ENCODE measurements around the gene COMMD1.
"Not testable (repeated sequence)": the region's sequence is repeated elsewhere in the genome, so short reads cannot be mapped to it uniquely, and the experiment has no call there.

COMMD1 gene

DNA sequence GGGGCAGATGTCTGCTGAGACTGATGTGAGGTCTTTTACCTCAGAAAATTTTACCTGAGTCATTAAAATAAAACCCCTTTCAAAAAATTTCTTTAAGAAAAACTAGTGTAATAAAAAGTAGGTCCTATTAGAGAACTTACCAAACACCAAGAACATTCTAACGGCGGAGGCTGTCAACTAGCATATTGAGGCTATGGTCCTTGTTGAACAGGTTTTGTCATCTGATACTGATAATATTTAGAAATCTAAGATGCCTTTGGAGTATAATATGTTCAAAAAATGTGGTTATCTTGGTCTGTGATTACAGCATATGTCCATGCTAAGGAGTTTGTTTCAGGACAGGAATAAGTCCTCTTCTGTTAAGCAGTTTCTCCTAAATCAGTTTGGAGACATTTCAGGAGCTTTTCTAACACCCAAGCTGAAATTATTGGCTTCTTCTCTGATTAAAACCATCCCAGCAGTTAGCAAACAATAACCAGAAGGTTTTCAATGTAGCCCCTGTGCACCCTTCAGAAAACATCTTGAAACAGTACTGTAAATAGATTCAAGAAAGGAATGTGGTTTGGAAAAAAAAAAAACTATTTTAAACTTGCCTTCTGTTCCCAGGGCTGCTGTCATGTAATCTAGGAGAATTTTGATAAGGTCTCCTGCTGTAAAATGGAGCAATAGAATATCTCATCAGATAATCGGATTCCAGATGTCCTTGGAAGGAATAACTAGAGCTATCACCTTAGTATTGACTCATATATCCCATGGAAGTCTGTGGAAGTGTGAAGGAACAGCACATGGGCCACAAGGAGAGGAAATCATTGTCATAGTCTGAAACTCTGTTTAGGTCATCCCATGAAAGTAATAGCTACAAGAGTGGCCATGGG lies 231.7 kb downstream of the COMMD1 start:
- Histone ChIP-seq H3K4me3 (ENCODE audit: low read length) (no peak overlapping the region), H2AFZ (ENCODE audit: low read depth, low read length) (no peak overlapping the region), H3K4me1 (ENCODE audit: insufficient read depth, low read length) (no peaks in the 10 kb centered on the region), H3K27me3 (ENCODE audit: insufficient read depth, low read length) (no peaks in the 10 kb centered on the region), H3K9me3 (ENCODE audit: low read length) (peaks cover 2% of the 10 kb centered on the region), H3K36me3 (ENCODE audit: insufficient read depth, low read length) (no peaks in the 10 kb centered on the region)

DNA sequence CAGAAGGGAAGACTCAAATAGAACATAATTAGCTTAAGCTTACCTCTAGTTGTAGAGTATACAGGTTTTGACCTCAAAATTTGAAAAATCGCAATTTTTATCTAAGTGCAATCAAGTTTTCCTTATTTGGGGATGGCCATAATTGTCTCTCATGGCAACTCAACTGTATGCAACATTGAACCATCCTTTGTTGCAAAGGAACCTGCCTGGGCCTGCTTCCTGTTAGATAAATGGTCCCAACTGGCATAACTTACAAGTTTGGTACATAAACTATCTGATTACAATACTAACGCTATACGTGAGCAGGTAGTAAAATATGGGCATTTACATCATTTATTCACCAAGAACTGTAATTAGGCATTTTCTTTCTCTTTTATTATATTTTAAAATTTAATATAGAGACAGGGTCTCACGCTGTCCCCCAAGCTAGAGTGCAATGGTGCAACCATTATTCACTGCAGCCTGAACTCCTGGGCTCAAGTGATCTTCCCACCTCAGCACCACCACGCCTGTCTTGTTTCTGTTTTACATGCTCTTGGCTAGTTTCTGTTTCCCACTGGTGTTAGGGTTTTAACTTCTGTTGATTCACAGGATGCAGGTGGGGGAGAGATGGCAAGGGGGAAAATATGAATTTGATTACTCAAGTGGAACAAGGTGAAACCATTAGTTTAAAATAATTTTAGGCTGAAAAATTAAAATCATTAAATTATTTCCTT lies 235.1 kb downstream of the COMMD1 start:
- H3K4me1 ChIP-seq (ENCODE audit: insufficient read depth, low read length), result no peaks in the 10 kb centered on the region
- no peaks in the 10 kb centered on the region for H3K36me3 ChIP-seq (ENCODE audit: insufficient read depth, low read length)
- H3K9me3 ChIP-seq (ENCODE audit: low read length), result peaks cover 2% of the 10 kb centered on the region
- H3K4me3 ChIP-seq (ENCODE audit: low read length), result no peak overlapping the region
- H2AFZ ChIP-seq (ENCODE audit: low read depth, low read length), result no peak overlapping the region
- H3K27me3 ChIP-seq (ENCODE audit: insufficient read depth, low read length), result no peaks in the 10 kb centered on the region

DNA sequence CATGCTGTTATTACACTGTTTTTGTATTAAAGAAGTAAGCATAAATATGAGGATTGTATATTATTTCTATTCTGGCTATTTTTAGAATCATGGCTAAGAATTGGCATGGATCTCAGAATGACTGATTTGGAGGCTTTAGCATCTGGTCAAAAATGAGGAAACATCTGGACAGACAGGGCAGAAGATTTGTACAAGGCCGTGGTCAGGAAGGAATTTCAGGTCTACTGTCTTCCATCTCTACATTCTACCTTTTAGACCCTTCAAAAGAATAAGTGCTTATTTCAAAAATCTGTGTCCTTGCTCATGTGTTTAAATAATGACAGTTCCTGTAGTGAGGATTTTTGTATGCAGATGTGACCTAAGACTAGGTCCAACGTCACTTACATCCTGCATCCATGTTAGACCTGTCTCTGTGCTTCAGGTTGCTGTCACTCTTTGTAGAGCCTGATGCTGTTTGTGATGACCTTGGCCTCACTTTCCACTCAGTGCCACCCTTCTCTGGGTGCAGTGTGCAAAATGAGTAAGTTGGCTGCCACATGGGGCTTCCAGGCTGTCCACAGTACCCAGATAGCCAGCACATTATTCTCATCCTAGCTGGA lies 235.8 kb downstream of the COMMD1 start:
- Histone ChIP-seq H3K4me1 (ENCODE audit: insufficient read depth, low read length) (no peaks in the 10 kb centered on the region), H3K27me3 (ENCODE audit: insufficient read depth, low read length) (no peaks in the 10 kb centered on the region), H3K9me3 (ENCODE audit: low read length) (no peaks in the 10 kb centered on the region), H3K36me3 (ENCODE audit: insufficient read depth, low read length) (no peaks in the 10 kb centered on the region), H2AFZ (ENCODE audit: low read depth, low read length) (no peak overlapping the region), H3K4me3 (ENCODE audit: low read length) (no peak overlapping the region)

DNA sequence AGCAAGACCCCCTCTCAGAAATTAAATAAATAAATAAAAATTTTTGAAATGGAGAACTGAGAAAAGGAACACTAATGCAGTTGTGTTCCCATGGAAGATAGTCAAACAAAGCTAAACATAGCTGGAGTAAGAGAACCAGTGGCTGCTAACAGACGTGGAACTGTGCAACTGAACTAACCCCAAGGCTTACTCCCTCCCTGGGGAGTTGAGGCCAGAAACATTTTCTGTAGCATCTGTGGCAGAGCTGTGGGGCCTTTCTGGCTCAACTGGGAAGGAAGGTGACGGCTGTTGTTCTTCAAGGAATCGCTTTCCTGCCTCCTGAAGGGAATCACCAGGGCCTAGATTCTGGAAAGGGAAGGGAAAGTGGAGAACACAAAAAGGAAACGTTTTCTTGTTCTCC lies 236.6 kb downstream of the COMMD1 start:
- Histone ChIP-seq H2AFZ (ENCODE audit: low read depth, low read length) (no peak overlapping the region), H3K4me3 (ENCODE audit: low read length) (no peak overlapping the region), H3K36me3 (ENCODE audit: insufficient read depth, low read length) (no peaks in the 10 kb centered on the region), H3K4me1 (ENCODE audit: insufficient read depth, low read length) (no peaks in the 10 kb centered on the region), H3K9me3 (ENCODE audit: low read length) (no peaks in the 10 kb centered on the region), H3K27me3 (ENCODE audit: insufficient read depth, low read length) (no peaks in the 10 kb centered on the region)

DNA sequence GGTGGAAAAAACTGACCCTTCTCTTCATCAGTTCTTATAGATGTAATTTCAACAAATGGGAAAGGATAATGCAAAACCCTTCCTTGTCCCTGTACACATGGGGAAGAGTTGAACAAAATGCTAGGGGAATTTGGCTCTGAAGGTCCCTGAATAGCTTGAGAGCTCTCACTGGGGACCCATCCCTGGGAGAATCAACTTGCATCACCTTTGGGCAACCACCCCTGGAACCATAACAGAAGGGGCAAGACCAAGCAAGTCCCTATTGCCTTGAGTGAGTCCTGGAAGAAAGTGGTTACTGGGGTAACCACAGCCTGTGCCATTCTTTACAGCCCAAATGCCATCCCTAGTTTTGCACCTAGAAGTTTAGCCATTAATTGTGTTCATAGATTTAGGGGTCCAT lies 238.2 kb downstream of the COMMD1 start:
- Histone ChIP-seq H3K36me3 (ENCODE audit: insufficient read depth, low read length) (no peaks in the 10 kb centered on the region), H3K4me1 (ENCODE audit: insufficient read depth, low read length) (no peaks in the 10 kb centered on the region), H3K27me3 (ENCODE audit: insufficient read depth, low read length) (no peaks in the 10 kb centered on the region), H2AFZ (ENCODE audit: low read depth, low read length) (no peak overlapping the region), H3K9me3 (ENCODE audit: low read length) (no peaks in the 10 kb centered on the region), H3K4me3 (ENCODE audit: low read length) (no peak overlapping the region)

DNA sequence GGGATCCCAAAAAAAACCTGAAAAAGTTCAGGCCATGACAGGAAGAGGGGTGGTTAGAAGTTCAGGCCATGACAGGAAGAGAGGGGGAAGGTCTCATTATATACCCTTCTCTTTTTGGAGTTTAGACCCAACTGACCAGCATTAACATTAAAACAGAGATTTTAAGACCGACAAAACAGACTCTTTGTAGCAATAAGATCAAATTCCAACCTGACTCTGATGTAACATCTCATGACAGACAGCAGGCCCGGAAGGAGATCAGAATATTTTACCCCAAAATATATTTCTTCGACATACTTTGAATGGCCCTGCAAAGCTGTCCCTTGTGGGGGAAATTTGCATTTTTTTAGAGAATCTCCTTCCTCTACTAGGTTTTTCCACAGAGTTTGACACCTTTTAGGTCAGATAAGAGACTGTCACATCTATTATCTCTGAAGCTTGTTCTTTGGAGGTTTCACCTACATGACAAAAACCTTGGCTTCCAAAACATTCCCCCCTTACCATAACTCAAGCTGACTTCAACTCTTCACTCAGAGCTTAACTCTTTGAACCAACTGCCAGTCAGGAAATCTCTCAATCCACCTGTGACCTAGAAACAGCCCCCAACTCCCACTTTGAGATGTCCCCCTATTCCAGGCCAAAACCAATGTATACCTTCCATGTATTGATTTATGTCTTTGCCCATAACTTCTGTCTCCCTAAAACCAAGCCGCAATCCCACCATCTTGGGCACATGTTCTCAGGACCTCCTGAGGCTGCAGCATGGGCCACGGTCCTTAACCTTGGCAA lies 239.4 kb downstream of the COMMD1 start:
- H3K4me3 ChIP-seq (ENCODE audit: low read length), result no peak overlapping the region
- H3K9me3 ChIP-seq (ENCODE audit: low read length), result no peaks in the 10 kb centered on the region
- H3K27me3 ChIP-seq (ENCODE audit: insufficient read depth, low read length), result no peaks in the 10 kb centered on the region

DNA sequence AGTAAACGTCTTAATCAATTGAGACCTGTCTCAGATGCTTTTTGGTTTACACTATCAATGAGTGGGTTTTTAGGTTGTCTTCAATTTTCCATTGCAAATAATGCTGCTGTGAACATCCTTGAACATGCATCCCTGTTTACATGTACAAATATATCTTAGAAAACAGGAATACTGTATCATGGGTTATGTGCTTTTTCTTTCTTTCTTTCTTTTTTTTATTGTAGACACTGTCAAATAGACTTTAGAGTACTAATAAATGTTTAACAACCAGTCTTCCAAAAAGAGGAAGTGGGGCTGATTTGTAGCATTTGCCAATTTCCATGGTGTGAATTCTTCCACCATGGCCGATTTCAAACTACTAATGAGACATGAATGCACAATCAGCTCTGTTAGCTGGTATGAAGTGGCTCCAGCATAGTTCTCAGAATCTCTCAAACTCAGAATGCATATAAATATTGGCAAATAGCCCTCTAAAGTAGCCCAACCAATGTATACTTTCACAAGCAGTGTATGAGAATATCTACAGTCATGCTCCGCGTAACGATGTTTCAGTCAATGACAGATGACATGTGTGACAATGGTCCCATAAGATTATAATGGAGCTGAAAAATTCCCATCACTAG lies 240.1 kb downstream of the COMMD1 start:
- no peaks in the 10 kb centered on the region for H3K9me3 ChIP-seq (ENCODE audit: low read length)
- H3K4me3 ChIP-seq (ENCODE audit: low read length), result no peak overlapping the region
- no peaks in the 10 kb centered on the region for H3K4me1 ChIP-seq (ENCODE audit: insufficient read depth, low read length)
- H2AFZ ChIP-seq (ENCODE audit: low read depth, low read length), result no peak overlapping the region
- H3K36me3 ChIP-seq (ENCODE audit: insufficient read depth, low read length), result no peaks in the 10 kb centered on the region
- no peaks in the 10 kb centered on the region for H3K27me3 ChIP-seq (ENCODE audit: insufficient read depth, low read length)

More for the DNA sequence above, 239.4 kb downstream of the COMMD1 start:
- Histone ChIP-seq H3K4me1 (ENCODE audit: insufficient read depth, low read length) (no peaks in the 10 kb centered on the region), H3K36me3 (ENCODE audit: insufficient read depth, low read length) (no peaks in the 10 kb centered on the region), H2AFZ (ENCODE audit: low read depth, low read length) (no peak overlapping the region)

DNA sequence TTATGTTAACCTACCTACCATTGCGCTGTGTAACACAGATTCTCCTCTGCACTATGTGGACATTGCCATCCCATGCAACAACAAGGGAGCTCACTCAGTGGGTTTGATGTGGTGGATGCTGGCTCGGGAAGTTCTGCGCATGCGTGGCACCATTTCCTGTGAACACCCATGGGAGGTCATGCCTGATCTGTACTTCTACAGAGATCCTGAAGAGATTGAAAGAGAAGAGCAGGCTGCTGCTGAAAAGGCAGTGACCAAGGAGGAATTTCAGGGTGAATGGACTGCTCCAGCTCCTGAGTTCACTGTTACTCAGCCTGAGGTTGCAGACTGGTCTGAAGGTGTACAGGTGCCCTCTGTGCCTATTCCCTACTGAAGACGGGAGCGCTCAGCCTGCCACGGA lies 241.3 kb downstream of the COMMD1 start:
- not testable (repeated sequence) for H3K27me3 ChIP-seq (ENCODE audit: insufficient read depth, low read length); H3K4me1 ChIP-seq (ENCODE audit: insufficient read depth, low read length); H3K9me3 ChIP-seq (ENCODE audit: low read length); H3K4me3 ChIP-seq (ENCODE audit: low read length); H3K36me3 ChIP-seq (ENCODE audit: insufficient read depth, low read length); H2AFZ ChIP-seq (ENCODE audit: low read depth, low read length)

DNA sequence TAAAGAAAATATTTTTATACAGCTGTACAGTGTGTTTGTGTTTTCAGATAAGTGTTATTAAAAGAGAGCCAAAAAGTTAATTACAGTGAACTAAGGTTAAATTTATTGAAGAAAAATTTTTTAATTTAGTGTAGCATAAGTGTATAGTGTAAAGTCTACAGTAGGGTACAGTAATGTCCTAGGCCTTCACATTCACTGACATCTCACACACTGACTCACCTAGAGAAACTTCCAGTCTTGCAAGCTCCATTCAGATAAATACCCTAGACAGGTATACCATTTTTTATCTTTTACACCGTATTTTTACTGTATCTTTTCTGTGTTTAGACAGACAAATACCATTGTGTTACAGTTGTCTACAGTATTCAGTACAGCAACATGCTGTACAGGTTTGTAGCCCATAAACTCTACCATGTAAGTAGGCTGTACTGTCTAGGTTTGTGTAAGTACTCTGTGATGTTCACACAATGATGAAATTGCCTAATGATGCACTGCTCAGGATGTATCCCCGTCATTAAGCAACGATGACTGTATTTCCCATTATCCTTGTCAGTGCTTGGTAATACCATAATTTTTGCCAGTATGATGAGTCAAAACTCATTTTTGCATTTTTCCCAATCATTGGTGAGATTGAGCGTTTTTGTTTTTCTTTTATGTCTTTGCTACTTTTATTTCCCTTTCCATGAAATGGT lies 242.3 kb downstream of the COMMD1 start:
- H3K4me1 ChIP-seq (ENCODE audit: insufficient read depth, low read length), result no peaks in the 10 kb centered on the region
- H3K27me3 ChIP-seq (ENCODE audit: insufficient read depth, low read length), result no peaks in the 10 kb centered on the region
- no peak overlapping the region for H2AFZ ChIP-seq (ENCODE audit: low read depth, low read length)
- H3K4me3 ChIP-seq (ENCODE audit: low read length), result no peak overlapping the region
- no peaks in the 10 kb centered on the region for H3K9me3 ChIP-seq (ENCODE audit: low read length)
- no peaks in the 10 kb centered on the region for H3K36me3 ChIP-seq (ENCODE audit: insufficient read depth, low read length)

DNA sequence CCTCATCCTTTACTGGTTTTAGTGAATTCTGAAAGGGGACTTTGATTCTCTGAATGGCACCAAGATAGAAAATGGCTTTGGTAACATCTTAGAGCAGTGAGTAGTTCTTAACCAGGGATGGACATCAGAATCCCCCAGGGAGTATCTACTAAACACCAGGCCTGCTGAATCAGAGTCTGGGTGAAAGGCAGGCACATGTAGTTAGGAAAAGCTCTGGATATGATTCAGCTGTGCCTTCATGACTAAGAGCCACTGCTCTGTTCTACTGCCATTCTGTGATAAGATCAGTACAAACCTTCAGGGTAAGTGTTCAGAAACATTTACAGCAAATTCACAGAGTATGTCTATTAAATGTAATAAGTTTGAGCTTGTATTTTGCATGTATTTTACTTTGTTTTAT lies 244.2 kb downstream of the COMMD1 start:
- no peak overlapping the region for H2AFZ ChIP-seq (ENCODE audit: low read depth, low read length)
- H3K27me3 ChIP-seq (ENCODE audit: insufficient read depth, low read length), result no peaks in the 10 kb centered on the region
- no peaks in the 10 kb centered on the region for H3K4me1 ChIP-seq (ENCODE audit: insufficient read depth, low read length)
- no peak overlapping the region for H3K4me3 ChIP-seq (ENCODE audit: low read length)
- no peaks in the 10 kb centered on the region for H3K9me3 ChIP-seq (ENCODE audit: low read length)
- H3K36me3 ChIP-seq (ENCODE audit: insufficient read depth, low read length), result no peaks in the 10 kb centered on the region

DNA sequence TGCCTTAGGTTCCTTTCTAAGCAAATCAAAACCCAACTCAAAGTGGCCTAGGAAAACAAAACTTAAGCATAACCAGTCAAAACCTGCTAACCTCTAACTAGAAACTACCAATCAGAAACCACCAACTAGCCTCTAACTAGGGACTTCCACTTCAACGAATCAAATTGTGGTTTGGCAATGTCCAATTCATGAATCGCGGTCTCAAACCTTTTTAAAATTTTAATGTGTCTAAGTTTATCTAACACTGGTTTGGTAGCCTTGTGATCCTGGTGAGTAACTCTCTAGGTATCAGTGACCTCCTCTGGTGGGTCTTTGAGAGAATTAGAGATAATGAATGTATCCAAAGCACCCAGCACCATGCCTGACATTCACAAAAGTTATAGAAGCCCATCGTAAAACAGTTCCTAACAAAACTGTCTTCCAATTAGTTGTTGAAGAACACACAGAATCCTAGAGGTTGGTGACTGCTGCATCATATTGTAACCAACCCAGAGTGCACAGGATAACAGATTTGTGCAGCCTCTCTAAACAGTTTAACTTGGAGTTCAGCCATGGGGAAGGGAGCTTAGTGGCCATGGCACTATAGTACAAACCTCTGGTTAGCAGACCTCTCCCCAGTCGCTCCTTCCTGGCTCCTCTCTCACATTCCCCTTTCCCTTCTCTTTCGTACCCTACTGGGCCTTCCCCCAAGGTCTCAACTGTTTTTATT lies 245.3 kb downstream of the COMMD1 start:
- H3K9me3 ChIP-seq (ENCODE audit: low read length), result no peaks in the 10 kb centered on the region
- H2AFZ ChIP-seq (ENCODE audit: low read depth, low read length), result no peak overlapping the region
- no peaks in the 10 kb centered on the region for H3K36me3 ChIP-seq (ENCODE audit: insufficient read depth, low read length)
- H3K4me3 ChIP-seq (ENCODE audit: low read length), result no peak overlapping the region
- H3K27me3 ChIP-seq (ENCODE audit: insufficient read depth, low read length), result no peaks in the 10 kb centered on the region
- no peaks in the 10 kb centered on the region for H3K4me1 ChIP-seq (ENCODE audit: insufficient read depth, low read length)

DNA sequence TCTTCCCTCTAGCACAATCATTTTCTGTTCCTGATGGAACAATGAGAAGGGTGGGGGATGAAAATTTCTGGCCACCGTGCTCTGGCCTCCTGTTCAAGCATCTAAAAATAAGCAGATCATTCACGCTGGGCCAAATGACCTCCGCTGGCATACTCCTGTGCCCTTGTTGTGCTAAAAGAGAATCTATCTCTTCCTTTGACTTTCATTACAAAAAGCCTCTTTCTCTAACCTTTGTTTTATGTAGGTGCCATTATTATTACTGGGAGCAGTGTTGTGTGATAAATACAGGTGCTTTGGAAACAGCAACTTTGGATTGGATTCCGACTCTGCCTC lies 245.8 kb downstream of the COMMD1 start:
- Histone ChIP-seq H3K9me3 (ENCODE audit: low read length) (no peaks in the 10 kb centered on the region), H3K4me3 (ENCODE audit: low read length) (no peak overlapping the region), H3K4me1 (ENCODE audit: insufficient read depth, low read length) (no peaks in the 10 kb centered on the region), H2AFZ (ENCODE audit: low read depth, low read length) (no peak overlapping the region), H3K36me3 (ENCODE audit: insufficient read depth, low read length) (no peaks in the 10 kb centered on the region), H3K27me3 (ENCODE audit: insufficient read depth, low read length) (no peaks in the 10 kb centered on the region)

Data from neuron (in vitro differentiated cells).